ENCODE data around the gene RGS3.

The RGS3 gene

DNA sequence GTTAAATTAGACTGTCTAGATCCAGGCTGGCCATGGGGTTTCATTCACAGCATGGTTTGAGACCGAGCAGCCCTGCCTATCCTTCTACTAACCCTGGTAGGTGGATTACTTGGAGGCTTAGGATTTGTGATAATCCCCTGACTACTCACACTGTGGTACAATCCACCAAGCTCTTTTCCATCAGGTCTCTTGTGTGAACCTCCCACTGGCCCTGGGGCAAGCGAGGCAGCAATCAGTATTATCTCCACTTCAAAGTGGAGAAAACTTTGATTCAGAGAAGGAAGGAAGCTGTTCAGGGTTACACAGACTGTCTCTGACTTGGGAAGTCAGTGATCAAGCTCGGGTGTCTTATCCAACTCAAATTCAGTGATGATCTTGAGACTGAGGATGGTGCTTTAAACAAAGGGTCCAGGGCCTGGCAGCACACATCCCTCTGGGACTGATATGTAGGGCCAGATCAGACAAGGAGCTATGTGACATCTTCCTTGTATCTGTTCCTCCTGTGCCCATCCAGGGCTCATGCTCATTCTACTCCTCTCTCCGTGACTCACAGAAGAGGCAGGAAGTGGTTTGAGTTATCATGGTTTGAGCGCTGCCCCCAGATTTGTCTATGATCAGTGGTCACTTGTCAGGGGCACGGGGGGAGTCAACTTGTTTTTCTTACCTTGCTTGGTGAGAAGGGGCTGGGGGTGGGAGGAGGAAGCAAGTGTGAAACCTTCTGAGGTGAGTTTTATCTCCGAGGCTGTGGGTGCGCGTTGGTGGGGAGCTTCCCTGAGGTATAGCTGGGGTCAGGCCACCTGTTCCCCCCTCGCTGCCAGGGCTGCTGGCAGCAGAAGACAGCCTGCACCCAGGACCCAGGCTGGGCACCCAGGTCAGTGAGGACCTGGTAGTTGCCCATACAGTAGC is 48.6 kb downstream of the RGS3 start:
- DNase-seq (ENCODE audit: low read depth) = peak; percentile 66

GRCh38 chr9:113513111-113513510 is 49.6 kb downstream of the RGS3 start:
- DNase-seq (ENCODE audit: low read depth) = no peak

DNA sequence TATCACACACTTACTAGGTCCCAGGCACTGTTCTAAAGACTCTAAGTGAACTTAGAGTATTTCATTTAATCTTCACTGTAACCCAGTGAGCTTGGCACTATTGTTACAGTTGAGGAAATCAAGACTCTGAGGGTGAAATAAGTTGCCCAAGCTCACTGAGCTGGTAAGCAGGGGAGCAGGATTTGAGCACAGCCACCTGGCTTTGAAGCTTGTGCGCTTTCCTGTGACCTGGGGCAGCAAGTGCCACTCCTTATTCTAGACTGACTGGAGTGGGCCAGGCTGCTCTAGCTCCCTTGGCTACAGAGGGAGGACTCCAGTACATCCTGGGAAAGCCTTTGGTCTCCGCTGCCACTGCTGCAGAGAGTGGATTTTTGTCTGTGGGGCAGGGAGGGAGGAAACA is 50.0 kb downstream of the RGS3 start:
- no peak for DNase-seq (ENCODE audit: low read depth)

DNA sequence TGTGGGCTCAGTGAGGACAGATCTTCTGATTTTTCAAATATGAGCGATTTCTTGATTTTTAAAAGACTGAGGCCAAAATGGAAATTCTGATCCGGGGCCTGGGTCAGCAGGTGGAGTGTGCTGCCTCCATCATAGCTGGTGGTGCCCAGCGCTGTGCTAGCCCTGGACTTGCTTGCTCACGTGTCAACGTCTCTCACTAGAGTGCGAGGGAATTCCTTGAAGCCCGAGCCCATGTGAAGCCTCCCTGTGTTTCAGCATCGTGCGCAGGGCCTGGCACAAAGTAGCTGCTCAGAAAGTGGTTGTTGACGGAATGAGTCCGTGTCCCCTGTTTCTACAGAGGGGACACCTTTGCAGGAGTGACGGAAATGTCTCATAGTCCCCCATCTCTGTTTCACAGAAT is 50.5 kb downstream of the RGS3 start:
- no peak for DNase-seq (ENCODE audit: low read depth)

DNA sequence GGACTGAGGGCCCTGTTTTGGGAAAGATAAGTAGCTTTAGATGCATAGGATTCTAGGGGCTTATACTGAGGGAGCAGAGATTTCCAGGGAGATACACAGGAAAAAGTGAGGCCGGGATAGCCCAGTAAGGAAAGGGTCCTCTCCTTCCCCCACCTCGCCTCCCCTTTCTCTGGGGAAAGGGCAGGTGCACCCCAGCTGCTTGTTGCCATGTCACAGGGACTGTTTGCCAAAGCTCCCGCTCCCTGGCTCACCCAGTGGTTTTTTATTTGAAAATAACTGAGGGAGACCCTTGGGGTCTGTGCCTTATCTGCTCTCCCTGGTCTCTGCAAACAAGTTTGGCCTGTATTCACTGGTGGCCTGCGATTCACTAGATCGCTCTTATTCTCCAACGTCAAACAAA is 51.2 kb downstream of the RGS3 start:
- no peak for DNase-seq (ENCODE audit: low read depth)

DNA sequence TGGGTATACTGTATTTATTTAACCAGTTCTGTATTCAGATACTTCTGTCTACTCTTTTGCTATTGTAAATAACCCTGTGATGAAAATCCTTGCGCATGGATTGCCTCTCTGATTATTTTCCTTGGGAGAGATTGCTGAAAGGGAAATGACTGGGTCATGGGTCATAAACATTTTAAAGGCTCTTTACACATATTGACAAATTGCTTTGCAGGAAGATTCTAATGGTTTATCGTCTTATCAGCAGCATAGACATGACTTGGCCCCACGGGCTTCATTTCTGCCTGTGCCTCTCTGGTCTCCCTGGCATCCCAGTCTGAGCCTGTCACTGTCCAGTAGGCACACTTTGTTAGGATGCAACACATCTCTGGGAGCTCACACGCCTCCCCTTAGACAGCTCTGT is 52.3 kb downstream of the RGS3 start:
- DNase-seq (ENCODE audit: low read depth) = no peak

GRCh38 chr9:113516840-113517577 is 53.5 kb downstream of the RGS3 start:
- peak; percentile 64 for DNase-seq (ENCODE audit: low read depth)

DNA sequence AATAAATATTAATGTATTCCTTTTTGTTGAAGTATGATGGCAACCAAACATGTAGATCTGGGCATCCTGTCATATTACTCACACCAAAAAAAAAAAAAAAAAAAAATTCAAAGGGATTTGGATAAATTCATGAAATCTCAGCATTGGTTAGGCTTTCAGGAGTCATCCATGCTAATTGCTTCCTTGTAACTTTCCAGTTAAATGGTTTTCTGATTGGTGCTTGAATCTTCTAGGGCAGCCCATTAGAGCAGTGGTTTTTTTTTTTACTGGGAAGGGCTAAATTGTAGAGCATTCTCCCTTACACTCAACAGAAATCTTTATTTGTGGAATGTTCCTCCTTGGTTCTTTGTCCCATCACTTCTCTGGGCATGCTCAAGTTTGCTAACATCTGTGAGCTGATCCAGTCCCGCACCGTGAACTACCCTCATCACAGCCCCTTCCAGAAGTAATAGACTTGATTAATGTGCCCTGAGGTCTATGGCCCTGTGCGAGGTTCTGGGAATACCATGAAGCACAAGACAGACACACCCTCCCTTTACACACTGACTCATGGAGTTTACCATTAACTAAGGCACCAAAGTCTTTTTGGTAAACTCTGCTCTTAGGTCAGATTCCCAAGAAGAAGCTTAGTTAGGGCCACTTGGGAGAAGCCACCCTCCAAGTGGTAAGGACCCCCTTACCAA is 56.0 kb downstream of the RGS3 start:
- no peak for DNase-seq (ENCODE audit: low read depth)

DNA sequence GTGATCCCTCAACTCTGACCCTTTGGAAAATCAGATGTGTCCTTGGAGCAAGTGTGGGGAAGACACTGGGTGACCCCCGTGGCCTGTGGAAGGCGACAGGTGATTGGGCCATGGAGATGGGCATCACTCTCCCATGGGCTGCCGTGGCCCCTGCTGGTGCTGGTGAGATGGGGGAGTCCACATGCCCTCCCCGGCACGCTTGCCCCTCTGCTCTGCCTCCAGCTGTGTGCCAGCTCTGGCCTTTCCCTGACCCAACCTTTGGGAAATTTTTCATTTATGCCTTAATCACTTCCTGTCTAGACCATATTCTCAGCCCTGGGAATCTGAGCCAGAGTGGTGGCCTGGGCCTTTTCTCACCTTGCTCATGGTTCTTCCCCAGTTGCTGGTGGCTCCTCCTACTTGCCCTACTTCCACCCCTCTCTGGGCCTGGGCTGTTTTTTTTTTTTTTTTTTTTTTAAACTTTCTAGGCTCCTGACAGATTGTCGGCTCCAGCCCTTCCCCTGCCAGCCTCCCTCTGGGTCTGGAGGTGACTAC is 56.6 kb downstream of the RGS3 start:
- peak; percentile 37 for DNase-seq (ENCODE audit: low read depth)

- DNase-seq (ENCODE audit: low read depth) = no peak
These were observed 58.2 kb downstream of the RGS3 start for GRCh38 chr9:113521693-113522255.

DNA sequence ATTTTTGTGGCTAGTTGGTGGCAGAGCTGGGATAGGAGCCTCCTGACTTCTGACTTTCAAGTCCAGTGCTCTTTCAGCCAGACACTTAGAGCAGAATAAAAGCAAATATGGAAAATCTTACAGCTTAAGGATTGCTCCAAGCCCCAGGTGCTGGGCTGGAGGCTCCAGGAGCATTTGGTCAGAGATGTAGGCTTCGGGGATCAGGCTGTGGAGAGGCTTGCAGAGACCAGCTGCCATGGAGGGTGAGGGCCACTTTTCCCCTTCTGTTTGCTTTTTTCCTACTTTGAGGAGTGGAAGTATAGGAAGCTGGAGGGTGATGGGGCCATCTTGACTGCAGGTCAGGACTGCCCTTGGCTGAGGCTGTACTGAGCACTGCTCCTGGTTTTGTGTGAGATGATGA is 58.9 kb downstream of the RGS3 start:
- DNase-seq (ENCODE audit: low read depth) = no peak

DNA sequence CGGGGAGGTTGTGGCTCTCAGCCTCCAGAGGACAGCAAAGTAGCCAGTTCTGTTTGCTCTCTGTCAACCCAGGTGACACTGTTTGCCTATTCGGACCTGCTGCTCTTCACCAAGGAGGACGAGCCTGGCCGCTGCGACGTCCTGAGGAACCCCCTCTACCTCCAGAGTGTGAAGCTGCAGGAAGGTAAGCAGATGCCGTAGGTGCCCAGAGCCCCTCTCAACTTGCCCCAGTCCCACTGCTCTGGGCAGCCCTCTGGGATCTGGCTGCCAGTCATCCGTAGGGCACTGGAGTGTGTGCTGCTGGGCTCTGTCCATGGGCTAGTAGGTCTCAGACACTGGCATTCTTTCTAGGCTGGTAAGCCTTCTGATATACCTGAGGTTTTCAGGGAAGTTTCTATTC is 59.3 kb downstream of the RGS3 start:
- no peak for DNase-seq (ENCODE audit: low read depth)

DNA sequence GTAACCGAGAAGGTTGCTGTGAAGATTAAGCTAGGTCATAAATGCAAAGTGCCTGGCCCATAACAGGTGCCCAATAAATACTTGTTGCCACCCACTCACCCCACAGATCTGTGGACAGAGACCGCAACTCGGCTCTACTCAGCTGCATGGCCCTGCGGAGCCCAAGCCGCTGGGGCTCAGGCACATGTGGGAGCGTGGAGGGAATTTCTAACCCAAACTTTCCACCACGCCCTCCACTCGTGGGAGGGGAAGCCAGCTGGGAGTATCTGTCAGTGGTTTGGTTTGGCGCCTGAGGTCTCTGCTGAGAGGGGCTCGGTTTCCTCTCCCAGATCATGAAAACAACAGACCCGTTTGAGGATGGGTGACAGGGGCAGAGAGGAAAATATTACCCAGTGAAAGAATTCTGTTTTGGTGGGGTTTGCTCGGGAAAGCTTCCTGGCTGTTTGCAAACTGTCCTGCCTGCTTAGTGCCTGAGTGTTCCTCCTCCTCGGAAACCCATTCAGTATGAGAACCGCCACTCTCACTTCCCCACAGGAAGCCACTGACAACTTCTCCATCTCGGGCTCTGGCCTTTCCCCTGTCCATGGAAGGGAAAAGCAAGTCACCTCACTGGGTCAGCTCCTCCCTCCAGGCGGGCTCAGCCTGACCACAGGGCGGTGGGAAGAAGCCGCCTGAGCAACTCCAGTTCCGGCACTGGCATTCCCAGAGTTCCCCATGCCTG is 60.1 kb downstream of the RGS3 start:
- DNase-seq (ENCODE audit: low read depth) = peak; percentile 79

GRCh38 chr9:113524468-113524867 is 60.9 kb downstream of the RGS3 start:
- DNase-seq (ENCODE audit: low read depth) = no peak

GRCh38 chr9:113525205-113525604 is 61.7 kb downstream of the RGS3 start:
- no peak for DNase-seq (ENCODE audit: low read depth)

DNA sequence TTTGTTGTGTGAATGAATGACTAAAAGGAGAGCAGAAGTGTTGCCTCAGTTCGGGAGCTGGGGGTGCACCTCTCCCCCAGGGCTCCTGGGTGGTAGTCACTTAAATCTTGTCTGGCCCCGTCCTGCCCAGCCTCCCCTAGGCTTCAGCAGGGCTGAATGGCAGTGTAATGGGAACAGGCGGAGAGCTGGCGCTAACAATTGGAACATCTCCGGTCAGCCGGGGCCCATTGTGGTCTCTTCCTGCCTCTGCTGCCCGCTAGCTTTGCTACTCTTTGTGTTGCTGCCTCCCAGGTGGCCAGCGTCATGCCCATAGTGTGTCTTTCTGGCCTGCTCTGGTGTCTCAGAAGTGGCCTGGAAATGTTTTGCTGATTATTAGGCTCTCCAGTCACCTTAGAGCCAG is 62.3 kb downstream of the RGS3 start:
- no peak for DNase-seq (ENCODE audit: low read depth)

GRCh38 chr9:113526231-113526746 is 62.8 kb downstream of the RGS3 start:
- DNase-seq (ENCODE audit: low read depth) = no peak

DNA sequence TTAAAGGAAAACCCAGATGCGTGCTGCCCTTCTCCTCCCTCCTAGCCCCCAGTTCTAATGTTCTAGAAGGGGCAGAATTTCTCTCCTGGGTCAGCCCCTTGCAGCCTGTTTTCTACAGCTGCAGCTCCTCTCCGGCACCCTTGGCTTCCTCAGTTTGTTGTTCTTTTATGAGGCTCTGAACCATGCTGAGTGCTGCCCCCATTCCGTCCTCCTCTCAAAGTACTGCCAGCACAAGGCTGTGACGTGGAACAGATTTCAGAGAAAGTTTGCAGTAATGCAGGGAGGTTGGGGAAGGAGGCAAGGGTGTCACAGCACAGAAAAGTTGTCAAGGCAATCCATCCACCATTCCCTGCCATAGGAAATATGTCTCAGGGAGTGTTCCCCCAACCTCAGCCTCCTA is 63.3 kb downstream of the RGS3 start:
- no peak for DNase-seq (ENCODE audit: low read depth)

GRCh38 chr9:113528088-113528487 is 64.6 kb downstream of the RGS3 start:
- DNase-seq (ENCODE audit: low read depth) = no peak

DNA sequence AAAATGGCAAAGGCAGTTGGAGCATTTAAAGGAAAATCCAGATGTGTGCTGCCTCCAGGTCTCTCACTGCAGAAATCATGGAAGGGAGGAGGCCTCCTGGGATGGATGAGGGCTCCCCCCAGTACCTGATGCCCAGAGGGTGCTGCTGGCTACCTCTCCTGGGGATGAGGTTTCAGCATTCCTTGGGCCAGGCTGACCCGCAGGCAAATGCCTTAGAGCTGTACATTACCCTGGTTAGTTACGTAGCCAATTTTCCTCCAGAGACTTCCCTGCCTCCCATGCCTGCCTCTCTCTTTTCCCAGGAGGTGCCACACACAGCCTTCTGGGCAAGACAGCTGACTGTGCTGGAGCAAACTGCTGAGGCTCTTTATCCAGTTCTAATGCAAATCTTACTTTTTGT is 65.3 kb downstream of the RGS3 start:
- DNase-seq (ENCODE audit: low read depth) = no peak

DNA sequence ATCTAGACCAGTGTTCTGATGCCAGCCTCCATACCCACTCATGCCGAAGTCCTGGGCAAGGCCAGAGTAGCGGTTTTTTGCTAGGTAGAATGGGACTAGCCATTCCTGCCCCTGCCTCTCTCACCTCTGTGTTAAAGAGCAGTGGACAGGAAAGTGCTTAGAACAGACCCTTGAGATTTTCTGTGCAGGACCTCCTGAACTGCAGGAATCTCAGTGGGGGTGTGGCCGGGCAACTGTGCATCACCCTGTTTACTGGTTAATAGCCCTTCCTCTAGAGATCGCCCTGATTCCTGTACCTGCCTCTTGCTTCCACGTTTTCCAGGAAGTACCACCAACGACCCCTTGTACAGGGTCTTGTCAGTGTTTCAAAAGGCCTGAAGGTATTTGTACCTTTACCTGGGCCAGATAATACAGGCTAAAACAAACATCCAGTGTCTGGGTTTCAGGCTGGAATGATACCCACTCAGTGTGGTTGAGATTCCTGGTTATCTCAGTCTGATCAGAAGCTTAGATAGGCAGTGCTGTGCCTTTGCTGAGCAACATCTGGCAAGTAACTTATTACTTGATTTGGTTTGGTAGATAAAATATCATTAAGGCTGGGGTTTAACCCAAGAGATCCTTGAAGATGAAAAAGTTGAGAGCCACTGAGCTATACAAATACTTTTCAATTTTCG is 65.9 kb downstream of the RGS3 start:
- no peak for DNase-seq (ENCODE audit: low read depth)

Data from activated T-cell treated with anti-CD3 and anti-CD28 coated beads for 24 hours (primary cell).